ENCODE measurements around the gene SIRT1. TPM values are rescaled to one million over a fixed set of nuclear protein-coding genes. Genes with fewer than 3 reads are reported as not detected.

SIRT1 gene
- total and polyA plus RNA-seq, 3 experiments from 2014 or later = 20.1 to 26.5 (median 24.8) TPM

Other genes with a start within 250 kb of the SIRT1 start
- not detected for gene CTNNA3, start 188.5 kb upstream of the SIRT1 start, total RNA-seq
- 0.92 TPM for gene CTNNA3, start 188.5 kb upstream of the SIRT1 start, polyA plus RNA-seq
- gene DNAJC12, start 46.5 kb upstream of the SIRT1 start, total RNA-seq = 10 to 100 TPM; 12.7 to 12.9 TPM
- gene DNAJC12, start 46.5 kb upstream of the SIRT1 start, polyA plus RNA-seq = not detected
- gene HERC4, start 190.6 kb downstream of the SIRT1 start, total RNA-seq = 10 to 100 TPM; 41.0 to 41.6 TPM
- gene HERC4, start 190.6 kb downstream of the SIRT1 start, polyA plus RNA-seq = 19.0 TPM
- not detected for gene MYPN, start 224.8 kb downstream of the SIRT1 start, total RNA-seq
- gene MYPN, start 224.8 kb downstream of the SIRT1 start, polyA plus RNA-seq = not detected

Measured in CD8-positive, alpha-beta memory T cell (primary cell).